ENCODE results near the gene DDX51. TPM values are rescaled to one million over a fixed set of nuclear protein-coding genes. Genes with fewer than 3 reads are reported as not detected.

DDX51 gene
- total RNA-seq, 2 donors from 2014 or later, result 29.5 to 83.7 TPM

GRCh38 chr12:132174015-132174838, 30.1 kb upstream of the DDX51 start:
- Mint-ChIP-seq H3K4me3 (no peak overlapping the region), H3K27ac (no peak overlapping the region), H3K27me3 (peaks cover 0 to 13% of the 10 kb centered on the region in 2 donors), H3K9me3 (no peaks in the 10 kb centered on the region), H3K36me3 (no peaks in the 10 kb centered on the region), H3K4me1 (ENCODE audit: low read depth in 2 of 2) (no peaks in the 10 kb centered on the region)
- ATAC-seq (no peak), DNase-seq (ENCODE audit: low spot score) (peak; percentile 47)

- Mint-ChIP-seq H3K36me3 (no peaks in the 10 kb centered on the region), H3K4me3 (no peak overlapping the region), H3K4me1 (ENCODE audit: low read depth in 2 of 2) (no peaks in the 10 kb centered on the region), H3K9me3 (no peaks in the 10 kb centered on the region), H3K27ac (no peak overlapping the region), H3K27me3 (peaks cover 0 to 10% of the 10 kb centered on the region in 2 donors)
- peak; percentile 52 for DNase-seq (ENCODE audit: low spot score)
- no peak for ATAC-seq
Measured at GRCh38 chr12:132173135-132174014, 29.3 kb upstream of the DDX51 start.

- H3K9me3 Mint-ChIP-seq, result no peaks in the 10 kb centered on the region
- ATAC-seq (no peak), DNase-seq (ENCODE audit: low spot score) (peak; percentile 29)
- H3K36me3 Mint-ChIP-seq, result no peaks in the 10 kb centered on the region
- no peak overlapping the region for H3K27ac Mint-ChIP-seq
- H3K27me3 Mint-ChIP-seq, result peaks cover 0 to 10% of the 10 kb centered on the region in 2 donors
- H3K4me1 Mint-ChIP-seq (ENCODE audit: low read depth in 2 of 2), result no peaks in the 10 kb centered on the region
- no peak overlapping the region for H3K4me3 Mint-ChIP-seq
Measured at GRCh38 chr12:132172619-132173018, 28.5 kb upstream of the DDX51 start.

- peak; percentile 61 for DNase-seq (ENCODE audit: low spot score)
Measured at GRCh38 chr12:132171968-132172521, 27.9 kb upstream of the DDX51 start.

GRCh38 chr12:132171293-132171967, 27.3 kb upstream of the DDX51 start:
- H3K4me1 Mint-ChIP-seq (ENCODE audit: low read depth in 2 of 2), result peaks cover 0 to 4% of the 10 kb centered on the region in 2 donors
- H3K9me3 Mint-ChIP-seq, result peaks cover 4% of the 10 kb centered on the region
- no peak overlapping the region for H3K27ac Mint-ChIP-seq
- H3K27me3 Mint-ChIP-seq, result peaks cover 0 to 8% of the 10 kb centered on the region in 2 donors
- peak; percentile 40 for DNase-seq (ENCODE audit: low spot score)
- H3K36me3 Mint-ChIP-seq, result no peaks in the 10 kb centered on the region
- H3K4me3 Mint-ChIP-seq, result no peak overlapping the region
- ATAC-seq, result no peak

More at GRCh38 chr12:132171968-132172521, 27.9 kb upstream of the DDX51 start:
- no peak overlapping the region for H3K4me3 Mint-ChIP-seq
- no peak overlapping the region for H3K27ac Mint-ChIP-seq
- H3K27me3 Mint-ChIP-seq, result peaks cover 0 to 10% of the 10 kb centered on the region in 2 donors
- H3K9me3 Mint-ChIP-seq, result no peaks in the 10 kb centered on the region
- no peaks in the 10 kb centered on the region for H3K36me3 Mint-ChIP-seq
- no peak for ATAC-seq
- H3K4me1 Mint-ChIP-seq (ENCODE audit: low read depth in 2 of 2), result no peaks in the 10 kb centered on the region

GRCh38 chr12:132170637-132171292, 26.6 kb upstream of the DDX51 start:
- Mint-ChIP-seq H3K4me1 (ENCODE audit: low read depth in 2 of 2) (peaks cover 0 to 4% of the 10 kb centered on the region in 2 donors), H3K27me3 (peaks cover 0 to 8% of the 10 kb centered on the region in 2 donors), H3K27ac (no peak overlapping the region), H3K4me3 (no peak overlapping the region), H3K9me3 (peaks cover 4% of the 10 kb centered on the region), H3K36me3 (no peaks in the 10 kb centered on the region)
- no peak for ATAC-seq
- DNase-seq (ENCODE audit: low spot score), result peak; percentile 54

- no peak overlapping the region for H3K27ac Mint-ChIP-seq
- H3K4me1 Mint-ChIP-seq (ENCODE audit: low read depth in 2 of 2), result peaks cover 0 to 4% of the 10 kb centered on the region in 2 donors
- H3K36me3 Mint-ChIP-seq, result no peaks in the 10 kb centered on the region
- no peak overlapping the region for H3K4me3 Mint-ChIP-seq
- ATAC-seq (no peak), DNase-seq (ENCODE audit: low spot score) (peak; percentile 51)
- peaks cover 4% of the 10 kb centered on the region for H3K9me3 Mint-ChIP-seq
- H3K27me3 Mint-ChIP-seq, result peaks cover 0 to 8% of the 10 kb centered on the region in 2 donors
Measured at GRCh38 chr12:132170094-132170636, 26.0 kb upstream of the DDX51 start.

- Mint-ChIP-seq H3K4me3 (no peak overlapping the region), H3K36me3 (no peaks in the 10 kb centered on the region), H3K9me3 (peaks cover 4% of the 10 kb centered on the region), H3K27ac (no peak overlapping the region), H3K4me1 (ENCODE audit: low read depth in 2 of 2) (peaks cover 2 to 5% of the 10 kb centered on the region in 2 donors), H3K27me3 (peaks cover 0 to 8% of the 10 kb centered on the region in 2 donors)
- ATAC-seq (no peak), DNase-seq (ENCODE audit: low spot score) (peak; percentile 54)
Measured at GRCh38 chr12:132169376-132169775, 25.3 kb upstream of the DDX51 start.

GRCh38 chr12:132168311-132169031, 24.4 kb upstream of the DDX51 start:
- Mint-ChIP-seq H3K36me3 (no peaks in the 10 kb centered on the region), H3K4me3 (no peak overlapping the region), H3K27me3 (peaks cover 0 to 10% of the 10 kb centered on the region in 2 donors), H3K27ac (no peak overlapping the region), H3K4me1 (ENCODE audit: low read depth in 2 of 2) (peaks cover 7 to 10% of the 10 kb centered on the region in 2 donors), H3K9me3 (peaks cover 4% of the 10 kb centered on the region)
- ATAC-seq (no peak), DNase-seq (ENCODE audit: low spot score) (peak; percentile 53)

- no peaks in the 10 kb centered on the region for H3K36me3 Mint-ChIP-seq
- H3K27me3 Mint-ChIP-seq, result peaks cover 0 to 8% of the 10 kb centered on the region in 2 donors
- H3K4me3 Mint-ChIP-seq, result no peak overlapping the region
- H3K9me3 Mint-ChIP-seq, result peaks cover 4% of the 10 kb centered on the region
- no peak overlapping the region for H3K27ac Mint-ChIP-seq
- peak; percentile 3 for DNase-seq (ENCODE audit: low spot score)
- ATAC-seq, result no peak
- H3K4me1 Mint-ChIP-seq (ENCODE audit: low read depth in 2 of 2), result peaks cover 7 to 13% of the 10 kb centered on the region in 2 donors
Measured at GRCh38 chr12:132167611-132168310, 23.6 kb upstream of the DDX51 start.

- H3K27ac Mint-ChIP-seq, result no peak overlapping the region
Measured at GRCh38 chr12:132166801-132167591, 22.9 kb upstream of the DDX51 start.

More at GRCh38 chr12:132166801-132167591, 22.9 kb upstream of the DDX51 start:
- H3K9me3 Mint-ChIP-seq, result peaks cover 4% of the 10 kb centered on the region
- peaks cover 7 to 16% of the 10 kb centered on the region in 2 donors for H3K4me1 Mint-ChIP-seq (ENCODE audit: low read depth in 2 of 2)
- ATAC-seq, result no peak
- DNase-seq (ENCODE audit: low spot score), result peak; percentile 26
- H3K27me3 Mint-ChIP-seq, result peaks cover 0 to 6% of the 10 kb centered on the region in 2 donors
- no peaks in the 10 kb centered on the region for H3K36me3 Mint-ChIP-seq
- H3K4me3 Mint-ChIP-seq, result no peak overlapping the region

Data from natural killer cell treated with Interleukin-12 subunit alpha and Interleukin-12 subunit beta and Interleukin-15 and Interleukin-18, amount 100 ng/mL, for 72 hours (primary cell).